ACHN (cell line): ENCODE results near the gene ATP6V0C.
"Not testable (repeated sequence)": the region's sequence is repeated elsewhere in the genome, so short reads cannot be mapped to it uniquely, and the experiment has no call there.

Experiments
- DNase-seq: peaks from one replicate; pipeline ENCODE4 v3.0.0-alpha.2; 2015
- in situ Hi-C: cut with HindIII; loops from 2 replicates; pipeline ENCODE4 v1.10.0; 2017; ENCODE audit warnings: low sequenced_read_pairs, low pct_ligation_motif_present, low pct_unique_long_range_greater_than_20kb

Gene ATP6V0C

GRCh38 chr16:2532494-2533141, 18.9 kb downstream of the ATP6V0C start:
- in situ Hi-C loops: no loop called here
- DNase-seq: peak; percentile 65

DNA sequence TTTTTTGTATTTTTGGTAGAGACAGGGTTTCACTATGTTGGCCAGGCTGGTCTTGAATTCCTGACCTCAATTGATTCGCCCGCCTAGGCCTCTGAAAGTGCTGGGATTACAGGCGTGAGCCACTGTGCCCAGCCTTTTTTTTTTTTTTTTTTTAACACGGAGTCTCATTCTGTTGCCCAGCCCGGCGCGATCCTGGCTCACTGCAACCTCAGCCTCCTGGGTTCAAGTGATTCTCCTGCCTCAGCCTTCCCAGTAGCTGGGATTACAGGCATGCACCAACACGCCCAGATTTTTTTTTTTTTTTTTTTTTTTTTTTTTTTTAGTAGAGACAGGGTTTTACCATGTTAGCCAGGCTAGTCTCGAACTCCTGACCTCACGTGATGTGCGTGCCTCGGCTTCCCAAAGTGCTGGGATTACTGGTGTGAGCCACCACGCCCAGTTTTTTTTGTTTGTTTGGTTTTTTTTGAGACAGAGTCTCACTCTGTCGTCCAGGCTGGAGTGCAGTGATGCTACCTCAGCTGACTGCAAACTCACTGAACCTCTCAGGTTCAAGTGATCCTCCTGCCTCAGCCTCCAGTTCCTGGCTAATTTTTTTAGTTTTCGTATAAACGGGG, 19.5 kb downstream of the ATP6V0C start:
- DNase-seq, in situ Hi-C loops: not testable (repeated sequence)

- DNase-seq: no peak
- in situ Hi-C loops: no loop called here
Measured at GRCh38 chr16:2533912-2534311, 20.2 kb downstream of the ATP6V0C start.

DNA sequence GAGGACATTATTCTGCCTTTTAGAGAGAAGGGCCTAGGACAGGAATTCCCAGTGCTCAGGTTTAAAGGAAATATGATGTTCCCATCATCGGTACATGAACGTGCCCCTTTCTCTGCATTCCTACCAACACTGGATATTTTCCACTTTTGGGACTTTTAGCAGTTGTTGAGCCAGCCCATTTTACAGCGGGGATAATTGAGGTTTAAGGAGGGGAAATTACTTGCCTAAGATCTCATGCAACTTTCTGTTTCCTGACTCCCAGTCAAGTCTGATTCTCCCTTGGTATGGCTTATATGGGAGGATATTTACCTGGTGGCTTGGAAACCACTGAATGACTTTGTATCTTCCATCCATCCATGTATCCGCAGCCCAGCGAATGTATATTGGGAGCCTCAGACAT, 20.6 kb downstream of the ATP6V0C start:
- in situ Hi-C loops, DNase-seq: not testable (repeated sequence)

DNA sequence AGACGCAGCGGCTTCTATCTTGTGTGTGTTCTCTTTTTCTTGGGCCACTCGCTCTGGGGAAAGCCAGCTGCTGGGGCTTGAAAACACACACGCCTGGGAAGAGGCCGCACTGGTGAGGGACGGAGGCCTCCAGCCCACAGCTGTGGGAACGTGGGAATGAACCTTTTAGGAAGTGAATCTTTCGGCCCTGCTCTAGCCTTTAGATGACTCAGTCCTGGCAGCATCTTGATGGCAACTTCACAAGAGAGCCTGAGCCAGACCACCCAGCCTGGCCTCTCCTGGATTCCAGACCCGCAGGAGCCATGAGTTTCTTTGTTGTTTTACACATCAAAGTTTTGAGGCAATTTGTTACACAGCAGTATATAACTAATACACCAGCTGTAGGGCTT, 21.9 kb downstream of the ATP6V0C start:
- in situ Hi-C loops: no loop called here
- no peak for DNase-seq

DNA sequence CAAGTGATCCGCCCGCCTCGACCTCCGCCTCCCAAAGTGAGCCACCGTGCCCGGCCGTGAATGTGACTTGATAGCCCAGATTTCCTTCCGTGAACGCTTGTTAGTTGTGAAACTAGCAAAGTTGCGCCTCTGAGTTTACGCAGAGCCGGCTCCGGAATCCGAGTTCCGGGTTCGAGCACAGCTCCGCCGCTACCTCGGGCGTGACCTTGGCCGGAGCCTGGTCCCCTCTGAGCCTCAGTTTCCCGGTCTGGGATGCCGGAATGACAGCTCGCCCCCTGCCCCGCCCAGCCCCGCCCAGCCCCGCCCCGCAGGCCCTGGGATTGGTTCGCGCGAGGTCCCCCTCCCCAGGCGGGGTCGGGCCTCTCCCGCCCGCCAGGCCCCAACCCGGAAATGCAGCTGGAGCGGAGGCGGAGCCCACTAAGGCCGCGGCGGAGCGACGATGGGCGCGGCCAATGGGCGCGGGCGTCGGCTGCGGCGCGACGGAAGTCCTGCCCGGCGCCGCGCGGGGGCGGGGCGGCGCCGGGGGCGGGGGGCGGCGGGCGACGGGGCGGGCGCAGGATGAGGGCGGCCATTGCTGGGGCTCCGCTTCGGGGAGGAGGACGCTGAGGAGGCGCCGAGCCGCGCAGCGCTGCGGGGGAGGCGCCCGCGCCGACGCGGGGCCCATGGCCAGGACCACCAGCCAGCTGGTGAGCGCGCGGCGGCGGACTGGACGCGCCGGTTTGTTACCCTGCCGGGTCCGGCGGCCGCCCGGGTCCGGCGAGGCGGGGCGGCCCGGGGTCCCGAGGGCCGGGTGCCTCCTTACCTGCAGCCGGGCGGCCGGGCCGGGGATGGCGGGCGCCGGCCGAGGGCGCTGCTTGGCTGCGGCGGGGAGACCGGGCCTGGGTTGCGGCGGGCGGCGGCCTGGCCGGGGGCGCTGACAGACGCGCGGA, 24.0 kb downstream of the ATP6V0C start, which contains the start of gene PDPK1:
Gene PDPK1, plus strand, starts transcription at position 571 of the 929 bp plus-strand sequence. Its CDS starts 92 bp downstream, at position 663.
- in situ Hi-C loops: no loop called here

DNA sequence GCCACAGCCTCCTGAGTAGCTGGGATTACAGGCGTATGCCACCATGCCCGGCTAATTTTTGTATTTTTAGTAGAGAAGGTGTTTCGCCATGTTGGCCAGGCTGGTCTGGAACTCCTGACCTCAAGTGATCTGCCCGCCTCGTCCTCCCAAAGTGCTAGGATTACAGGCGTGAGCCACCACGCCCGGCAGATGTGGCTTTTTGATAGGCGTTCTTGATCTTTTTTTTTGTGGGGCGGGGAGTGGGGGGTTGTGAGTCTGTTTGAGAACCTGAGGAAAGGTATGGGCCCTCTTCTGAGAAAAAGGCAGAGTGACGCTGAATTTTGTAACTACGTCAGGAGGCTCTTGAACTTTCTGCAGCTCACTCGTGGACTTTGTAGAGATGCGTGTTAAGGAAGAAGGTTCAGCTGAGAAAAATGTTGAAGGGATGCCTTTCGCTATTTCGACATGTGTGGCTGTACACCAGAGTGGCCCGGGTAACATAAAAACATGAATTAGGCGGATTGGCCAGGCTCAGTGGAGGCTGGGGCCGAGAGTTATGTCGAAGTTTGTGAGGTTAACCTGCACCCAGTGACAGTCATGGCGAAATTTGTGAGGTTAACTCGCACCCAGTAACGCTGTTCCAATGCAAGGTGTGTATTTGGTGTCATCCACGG, 25.6 kb downstream of the ATP6V0C start:
- DNase-seq, in situ Hi-C loops: not testable (repeated sequence)

More for the DNA sequence above, 24.0 kb downstream of the ATP6V0C start, which contains the start of gene PDPK1:
- DNase-seq: peak; percentile 98

DNA sequence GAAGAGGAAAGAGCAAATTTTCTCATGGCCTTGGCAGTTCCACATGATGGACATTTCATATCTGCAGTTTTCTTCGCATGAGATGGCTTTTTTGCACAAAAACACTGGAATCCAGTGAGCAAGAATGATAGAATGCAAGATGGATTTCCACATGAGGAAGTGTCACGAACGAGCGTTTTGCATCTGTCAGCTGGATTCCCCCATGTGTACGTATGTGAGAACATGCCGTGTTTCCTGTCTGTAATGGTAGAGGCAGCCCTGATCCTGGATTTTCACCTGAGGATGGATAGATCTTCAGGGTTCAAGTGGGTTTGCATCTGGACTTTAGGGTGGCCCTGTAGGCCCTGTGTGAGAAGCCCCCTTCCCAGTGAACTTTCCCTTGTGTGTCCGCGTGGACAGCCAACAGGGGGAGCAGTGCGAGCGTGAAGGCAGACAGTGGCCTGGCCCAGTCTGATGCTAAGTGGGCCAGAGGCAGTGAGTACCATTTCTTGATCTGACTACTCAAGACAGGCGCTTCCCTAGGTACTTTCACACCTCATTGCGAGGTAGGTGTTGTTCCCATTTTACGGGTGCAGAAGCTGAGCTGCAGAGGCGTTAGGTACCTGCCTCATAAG, 26.2 kb downstream of the ATP6V0C start:
- in situ Hi-C loops: not testable (repeated sequence)
- peak; percentile 35 for DNase-seq

DNA sequence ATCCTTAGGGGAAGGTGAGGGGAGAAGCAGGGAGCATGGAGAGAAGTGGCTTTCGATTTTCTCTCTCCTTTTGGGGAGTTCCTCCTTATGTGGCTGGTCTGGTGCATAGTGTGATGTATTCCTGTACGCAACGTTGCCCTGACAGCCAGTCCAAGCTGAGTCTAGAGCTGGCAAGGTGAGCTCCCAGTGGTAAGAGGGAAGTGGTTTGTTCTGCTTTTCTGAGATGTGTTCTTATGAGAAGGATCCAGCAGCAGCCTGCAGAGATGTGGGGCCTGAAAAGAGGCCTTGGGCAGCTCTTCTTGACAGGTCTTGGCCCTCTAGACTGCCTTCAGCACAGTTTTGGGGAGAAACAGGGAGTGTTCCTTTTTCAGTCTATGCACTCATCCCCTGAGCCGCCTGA, 27.2 kb downstream of the ATP6V0C start:
- DNase-seq, in situ Hi-C loops: not testable (repeated sequence)

GRCh38 chr16:2541409-2541808, 27.7 kb downstream of the ATP6V0C start:
- DNase-seq, in situ Hi-C loops: not testable (repeated sequence)

- in situ Hi-C loops, DNase-seq: not testable (repeated sequence)
Measured at GRCh38 chr16:2543771-2544170, 30.0 kb downstream of the ATP6V0C start.

- in situ Hi-C loops, DNase-seq: not testable (repeated sequence)
Measured at GRCh38 chr16:2550283-2550878, 36.6 kb downstream of the ATP6V0C start.

DNA sequence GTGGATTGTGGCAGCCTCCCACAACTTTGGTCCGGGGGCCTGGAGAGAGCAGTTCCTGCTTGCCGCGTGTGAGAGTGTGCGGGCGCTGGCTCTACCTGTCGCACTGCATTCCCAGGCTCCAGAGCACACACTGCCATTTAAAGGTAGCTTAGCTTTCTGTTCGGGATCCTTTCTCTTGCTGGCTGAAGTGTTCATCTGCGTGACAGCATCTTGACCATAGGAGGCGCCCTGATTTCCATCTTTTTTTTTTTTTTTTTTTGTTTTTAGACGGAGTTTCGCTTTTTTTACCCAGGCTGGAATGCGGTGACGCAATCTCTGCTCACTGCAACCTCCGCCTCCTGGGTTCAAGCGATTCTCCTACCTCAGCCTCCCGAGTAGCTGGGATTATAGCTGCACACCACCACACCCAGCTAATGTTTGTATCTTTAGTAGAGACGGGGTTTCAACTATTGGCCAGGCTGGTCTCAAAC, 37.7 kb downstream of the ATP6V0C start:
- DNase-seq, in situ Hi-C loops: not testable (repeated sequence)

- DNase-seq, in situ Hi-C loops: not testable (repeated sequence)
Measured at GRCh38 chr16:2554709-2555425, 41.1 kb downstream of the ATP6V0C start.

GRCh38 chr16:2557150-2557549, 43.4 kb downstream of the ATP6V0C start:
- in situ Hi-C loops, DNase-seq: not testable (repeated sequence)

GRCh38 chr16:2560131-2560797, 46.5 kb downstream of the ATP6V0C start:
- in situ Hi-C loops, DNase-seq: not testable (repeated sequence)

DNA sequence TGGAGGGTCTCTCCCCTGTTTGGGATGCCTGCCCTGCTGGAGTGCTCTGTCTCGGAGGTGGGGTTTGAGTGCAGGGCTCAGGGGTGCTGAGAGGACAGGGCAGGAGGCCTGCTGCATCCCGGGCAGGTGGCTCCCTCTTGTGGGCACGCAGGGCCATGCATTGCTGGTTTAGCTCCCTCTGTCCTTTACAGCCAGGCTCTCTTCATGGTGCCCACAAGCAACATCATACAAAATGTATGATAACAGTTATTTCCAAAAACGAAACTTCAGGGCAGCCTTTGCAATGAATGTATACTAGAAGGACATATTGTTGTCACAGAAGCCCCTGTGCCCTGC, 47.0 kb downstream of the ATP6V0C start:
- DNase-seq, in situ Hi-C loops: not testable (repeated sequence)
